Spleen (tissue), 11 donors: Measurements from ENCODE around the gene RND1. TPM values are rescaled to one million over a fixed set of nuclear protein-coding genes. Genes with fewer than 3 reads are reported as not detected.

ENCODE experiments used
- DNase-seq: peaks from one replicate; pipeline ENCODE4 v3.0.0-alpha.2; 2020
- H3K27ac ChIP-seq, 8 donors: fragments of 200-600 bp; sonication (generic) in 7 of 8; 1 replicate in 4 of 8; 2 replicates in 4 of 8; pipeline versions ENCODE4 v1.5.0 to v1.8.0; 2016 to 2021; ENCODE audit warnings: inconsistent platforms in 4 of 8, mild to moderate bottlenecking in 4 of 8, moderate library complexity in 1 of 8
- H3K27me3 ChIP-seq, 7 donors: fragments of 200-600 bp; sonication (generic) in 6 of 7; replicated peaks in 1 of 7; 1 replicate in 4 of 7; 2 replicates in 3 of 7; pipeline versions ENCODE4 v1.5.0 to v1.8.0; 2016 to 2021; ENCODE audit warnings: inconsistent platforms in 3 of 7, mild to moderate bottlenecking in 1 of 7
- H3K36me3 ChIP-seq, 6 donors: fragments of 200-600 bp; sonication (generic) in 5 of 6; 1 replicate in 4 of 6; 2 replicates in 2 of 6; pipeline versions ENCODE4 v1.5.0 to v1.8.0; 2016 to 2021; ENCODE audit warnings: inconsistent platforms in 2 of 6
- H3K4me1 ChIP-seq, 6 donors: fragments of 200-600 bp; sonication (generic) in 5 of 6; 1 replicate in 3 of 6; 2 replicates in 3 of 6; pipeline versions ENCODE4 v1.5.0 to v1.8.0; 2016 to 2021; ENCODE audit warnings: inconsistent platforms in 3 of 6
- H3K4me3 ChIP-seq, 8 donors: fragments of 200-600 bp; sonication (generic) in 7 of 8; 1 replicate in 4 of 8; 2 replicates in 4 of 8; pipeline versions ENCODE4 v1.5.0 to v1.8.0; 2016 to 2021; ENCODE audit warnings: inconsistent platforms in 4 of 8, mild to moderate bottlenecking in 4 of 8, moderate library complexity in 2 of 8
- H3K9me3 ChIP-seq, 8 donors: fragments of 200-600 bp; sonication (generic) in 7 of 8; 1 replicate in 4 of 8; 2 replicates in 4 of 8; pipeline versions ENCODE4 v1.5.0 to v1.8.0; 2016 to 2021; ENCODE audit warnings: inconsistent platforms in 4 of 8
- CTCF ChIP-seq, 11 experiments: fragments of 200-600 bp in 7 of 11; fragments of 450-650 bp in 4 of 11; sonication (generic) in 4 of 11; IDR thresholded peaks in 8 of 11; conservative IDR thresholded peaks in 3 of 11; 1 replicate in 7 of 11; 2 replicates in 4 of 11; pipeline versions ENCODE4 v1.4.0 to v1.8.0; 2016 to 2021; ENCODE audit warnings: antibody characterized with exemption in 11 of 11, inconsistent platforms in 4 of 11, mild to moderate bottlenecking in 1 of 11
- POLR2A ChIP-seq, 3 donors: fragments of 450-650 bp; IDR thresholded peaks; one replicate each; pipeline ENCODE4 v1.5.1; 2017; ENCODE audit warnings: antibody characterized with exemption in 3 of 3, mild to moderate bottlenecking in 1 of 3
- POLR2AphosphoS5 ChIP-seq, 3 donors: sonication (generic); formaldehyde crosslinking; IDR thresholded peaks; one replicate each; pipeline ENCODE4 v1.5.1; 2017; ENCODE audit warnings: antibody characterized with exemption in 3 of 3
- WGBS, 5 donors: extraction: QIAGEN DNeasy Blood & Tissue Kit in 3 of 5; methylation state at CpG; one replicate each; pipeline versions ENCODE4 v1.1.5 to v1.1.7; 2013 to 2018; 5-methylcytosine and 5-hydroxymethylcytosine counted together
- intact Hi-C: fragments of 100-400 bp; cut with DNase I; formaldehyde crosslinking; loops from one replicate; pipeline ENCODE4 v1.15.0; 2023; ENCODE audit warnings: low total_unique reads
- polyA plus RNA-seq, 3 donors: library from polyadenylated mRNA; stranded (reverse); fragments of 200-250 nt; gene quantifications; one replicate each; pipeline ENCODE4 v1.2.1, GENCODE V29; 2013
- total RNA-seq, 7 donors: library from RNA; depleted of rRNA in 3 of 7; stranded (reverse); fragments of >200 nt in 3 of 7; fragmentation: NEBNext Ultra II Directional in 4 of 7; extraction: Animal tissue kit (Norgen Biotek cat#: 25700) in 4 of 7; gene quantifications; one replicate each; pipeline versions ENCODE4 v1.1.0 to v1.2.1, GENCODE V29; 2016 to 2021
- donor health status: healthy with polysubstance abuse.
- donor health status: DM: no; HTN: no; CAD: no; lungs with moderate emphysema.
- donor health status: DM: no; HTN: no; CAD: no.
- donor health status: Bipolar disorder and iron deficiency.
- donor health status: healthy.
- donor health status: DM: no; HTN: no; CAD: no.
- donor health status: DM: yes; HTN: yes; CAD: no.

The RND1 gene
- total and polyA plus RNA-seq, 10 donors, result 0.65 to 3.0 (median 1.0) TPM

DNA sequence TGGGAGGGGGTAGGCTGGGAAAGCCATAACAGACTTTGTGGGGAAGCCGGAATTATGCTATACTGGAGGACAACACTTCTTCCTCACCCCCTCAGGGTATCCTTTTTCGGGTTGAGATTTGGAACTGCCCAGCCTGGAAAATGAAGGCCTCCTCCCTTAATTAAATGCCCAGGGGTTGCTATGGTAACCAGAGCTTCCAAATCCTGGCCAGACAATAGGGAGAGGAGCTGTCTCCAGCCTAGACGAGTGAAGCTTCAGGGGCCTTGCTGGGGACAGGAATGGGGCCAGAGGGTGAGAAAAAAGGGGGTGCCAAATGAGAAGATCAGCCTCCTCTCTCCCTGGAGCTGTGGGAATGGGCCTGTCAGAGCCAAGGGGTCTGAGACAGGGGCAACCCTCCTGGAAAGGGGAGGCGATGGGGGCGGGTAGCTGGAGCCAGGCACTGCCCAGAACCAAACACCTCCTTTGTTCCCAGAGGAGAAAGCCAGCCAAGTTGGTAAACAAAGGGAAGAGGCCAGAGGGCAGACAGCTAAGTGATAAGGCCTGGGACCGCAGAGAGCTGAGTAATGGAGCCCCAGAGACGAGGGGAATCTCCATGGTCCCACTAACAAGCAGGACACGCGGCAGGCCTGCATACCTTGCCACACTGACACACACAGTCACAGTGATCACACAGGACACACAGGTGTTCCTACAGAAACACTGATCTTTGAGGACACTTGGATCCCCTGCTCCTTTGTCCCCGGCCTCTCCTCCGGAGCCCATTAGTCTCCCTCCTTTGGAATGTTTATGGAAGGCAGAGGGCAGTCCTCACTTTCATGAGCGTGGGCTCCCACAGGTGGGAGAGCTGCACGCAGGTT lies 17.9 kb upstream of the RND1 start:
- Histone ChIP-seq H3K36me3 (no peaks in the 10 kb centered on the region), H3K4me3 (no peak overlapping the region), H3K27ac (no peak overlapping the region), H3K9me3 (no peaks in the 10 kb centered on the region), H3K4me1 (peaks cover 0 to 12% (median 2%) of the 10 kb centered on the region in 6 donors), H3K27me3 (peaks cover 0 to 47% (median 5%) of the 10 kb centered on the region in 7 donors)
- DNase-seq, result no peak
- WGBS, 5 donors, result 75 to 85% (median 81%) methylated on average over 13 of the region's 13 CpGs
- no peak for TF ChIP-seq CTCF (IDR thresholded peaks at IDR 0.05 in 8 of 11, conservative IDR thresholded peaks at IDR 0.05 in 3 of 11)
- TF ChIP-seq POLR2A (IDR thresholded peaks at IDR 0.05), result no peak
- no peak for TF ChIP-seq POLR2AphosphoS5 (IDR thresholded peaks at IDR 0.05)
- intact Hi-C loops, result no loop called here

DNA sequence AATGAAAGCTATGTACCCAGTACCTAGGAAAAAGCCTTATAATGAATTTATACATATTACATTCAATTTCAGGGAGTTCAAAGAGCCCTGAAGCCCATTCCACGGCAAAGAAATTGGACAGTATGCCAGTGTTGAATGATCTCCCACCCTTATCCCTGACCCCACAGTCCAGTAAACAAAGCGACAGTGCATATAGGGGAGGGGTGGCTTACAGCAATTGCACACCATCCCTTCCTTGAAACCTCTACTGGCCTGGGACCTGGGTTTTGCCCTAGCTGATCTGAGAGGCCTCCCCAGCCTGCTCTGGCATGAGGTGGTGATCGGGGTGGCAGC lies 17.3 kb upstream of the RND1 start:
- H3K27ac ChIP-seq, result no peak overlapping the region
- 77 to 93% (median 92%) methylated on average over 3 of the region's 3 CpGs for WGBS, 5 donors

GRCh38 chr12:48882315-48882687 lies 16.6 kb upstream of the RND1 start:
- Histone ChIP-seq H3K27ac (no peak overlapping the region), H3K4me1 (peaks cover 0 to 12% (median 2%) of the 10 kb centered on the region in 6 donors), H3K4me3 (peak overlapping the region in 1 of 8 donors; percentile 10), H3K27me3 (peaks cover 0 to 49% (median 5%) of the 10 kb centered on the region in 7 donors), H3K36me3 (no peaks in the 10 kb centered on the region), H3K9me3 (no peaks in the 10 kb centered on the region)
- no peak for DNase-seq
- intact Hi-C loops, result no loop called here
- TF ChIP-seq CTCF (IDR thresholded peaks at IDR 0.05 in 8 of 11, conservative IDR thresholded peaks at IDR 0.05 in 3 of 11) (no peak), POLR2A (IDR thresholded peaks at IDR 0.05) (no peak), POLR2AphosphoS5 (IDR thresholded peaks at IDR 0.05) (no peak)
- 7 to 17% (median 13%) methylated on average over 10 of the region's 10 CpGs for WGBS, 5 donors

More for the DNA sequence above, 17.3 kb upstream of the RND1 start:
- no peaks in the 10 kb centered on the region for H3K36me3 ChIP-seq
- intact Hi-C loops, result no loop called here
- no peak overlapping the region for H3K4me3 ChIP-seq
- H3K27me3 ChIP-seq, result peaks cover 0 to 49% (median 5%) of the 10 kb centered on the region in 7 donors
- TF ChIP-seq POLR2AphosphoS5 (IDR thresholded peaks at IDR 0.05) (no peak), CTCF (IDR thresholded peaks at IDR 0.05 in 8 of 11, conservative IDR thresholded peaks at IDR 0.05 in 3 of 11) (no peak), POLR2A (IDR thresholded peaks at IDR 0.05) (no peak)
- H3K9me3 ChIP-seq, result no peaks in the 10 kb centered on the region
- H3K4me1 ChIP-seq, result peaks cover 0 to 12% (median 2%) of the 10 kb centered on the region in 6 donors
- no peak for DNase-seq

DNA sequence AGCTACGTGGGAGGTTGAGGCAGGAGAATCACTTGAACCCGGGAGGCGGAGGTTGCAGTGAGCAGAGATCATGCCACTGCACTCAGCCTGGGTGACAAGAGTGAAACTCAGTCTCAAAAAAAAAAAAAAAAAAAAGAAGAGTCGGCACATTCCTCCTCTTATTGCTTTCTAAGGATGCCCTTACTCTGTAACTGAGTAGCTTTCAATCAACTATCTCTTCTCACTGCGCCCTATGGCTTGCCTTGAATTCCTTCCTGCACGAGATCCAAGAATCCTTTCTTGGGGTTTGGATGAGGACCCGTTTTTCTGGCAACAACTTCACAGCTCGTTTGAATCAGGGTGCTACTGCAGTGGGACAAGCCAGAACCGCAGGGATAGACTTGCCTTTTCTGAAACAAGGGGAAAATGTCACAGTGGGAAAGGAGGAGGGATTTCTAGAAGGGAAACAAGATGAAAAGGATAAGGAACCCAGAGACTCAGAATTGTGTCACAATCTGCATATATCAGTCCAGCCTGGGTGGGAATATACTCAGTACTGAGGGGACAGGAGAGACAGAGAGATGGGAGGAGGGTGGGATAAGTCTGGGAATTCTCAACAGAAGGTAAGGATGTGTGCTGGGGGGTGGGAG lies 16.1 kb upstream of the RND1 start:
- intact Hi-C loops, result no loop called here
- TF ChIP-seq CTCF (IDR thresholded peaks at IDR 0.05 in 8 of 11, conservative IDR thresholded peaks at IDR 0.05 in 3 of 11) (no peak), POLR2A (IDR thresholded peaks at IDR 0.05) (no peak)
- Histone ChIP-seq H3K36me3 (no peaks in the 10 kb centered on the region), H3K4me3 (peak overlapping the region in 1 of 8 donors; percentile 10), H3K4me1 (peaks cover 0 to 12% (median 2%) of the 10 kb centered on the region in 6 donors), H3K27ac (no peak overlapping the region), H3K27me3 (peaks cover 0 to 49% (median 5%) of the 10 kb centered on the region in 7 donors), H3K9me3 (no peaks in the 10 kb centered on the region)
- WGBS, 5 donors, result 44 to 56% (median 49%) methylated on average over 9 of the region's 9 CpGs
- DNase-seq, result no peak
